Mesothelial cell of epicardium (in vitro differentiated cells): ENCODE results near the gene RPS25. TPM values are rescaled to one million over a fixed set of nuclear protein-coding genes. Genes with fewer than 3 reads are reported as not detected.
A peak's percentile ranks its signal among the peaks of the same experiment; 100 is the strongest.

Experiments
- DNase-seq, 2 experiments: peaks; one replicate each; pipeline ENCODE4 v3.0.0; 2021; ENCODE audit warnings: low spot score in 2 of 2; ENCODE audit not compliant: unreplicated experiment in 2 of 2
- H3K27ac Mint-ChIP-seq: 2 replicates; pipeline ENCODE4 v1.8.0; 2021; ENCODE audit warnings: mixed read lengths
- H3K27me3 Mint-ChIP-seq: 2 replicates; pipeline ENCODE4 v1.8.0; 2021; ENCODE audit warnings: low read depth, mixed read lengths
- H3K36me3 Mint-ChIP-seq: 2 replicates; pipeline ENCODE4 v1.8.0; 2021; ENCODE audit warnings: mixed read lengths
- H3K4me1 Mint-ChIP-seq: 2 replicates; pipeline ENCODE4 v1.8.0; 2021; ENCODE audit warnings: mixed read lengths
- H3K4me3 Mint-ChIP-seq: 2 replicates; pipeline ENCODE4 v1.8.0; 2021; ENCODE audit warnings: mild to moderate bottlenecking, moderate library complexity, mixed read lengths
- H3K9me3 Mint-ChIP-seq: 2 replicates; pipeline ENCODE4 v1.8.0; 2021; ENCODE audit warnings: mixed read lengths
- CTCF ChIP-seq: fragments of 200-600 bp; sonication (generic); IDR thresholded peaks from one replicate; pipeline ENCODE4 v1.5.0; 2021; ENCODE audit warnings: antibody characterized with exemption; ENCODE audit not compliant: unreplicated experiment
- total RNA-seq: library from RNA; stranded (reverse); gene quantifications from 3 replicates; pipeline ENCODE4 v1.2.1, GENCODE V29; 2021

Gene RPS25
- total RNA-seq, 1 donor from 2014 or later, result 1,201 TPM

- Mint-ChIP-seq H3K4me3 (no peak overlapping the region), H3K27me3 (no peaks in the 10 kb centered on the region), H3K4me1 (peaks cover 14% of the 10 kb centered on the region), H3K9me3 (no peaks in the 10 kb centered on the region), H3K27ac (no peak overlapping the region), H3K36me3 (peaks cover 3% of the 10 kb centered on the region)
- no peak for DNase-seq
- no peak for TF ChIP-seq CTCF
Observed at GRCh38 chr11:119031912-119032280, 13.8 kb upstream of the RPS25 start.

- peak within 1 kb of the TSS; percentile 25 for H3K27ac Mint-ChIP-seq
- peak; percentile 95 to 98 for DNase-seq
- peaks cover 14% of the 10 kb centered on the region for H3K4me1 Mint-ChIP-seq
- H3K9me3 Mint-ChIP-seq, result no peaks in the 10 kb centered on the region
- H3K36me3 Mint-ChIP-seq, result peaks cover 5% of the 10 kb centered on the region
- peak within 1 kb of the TSS; percentile 68 for H3K4me3 Mint-ChIP-seq
- H3K27me3 Mint-ChIP-seq, result no peaks in the 10 kb centered on the region
- TF ChIP-seq CTCF, result peak; percentile 75
Observed at GRCh38 chr11:119030329-119031047, 12.3 kb upstream of the RPS25 start, which contains the start of gene SLC37A4. SLC37A4 (minus strand) TSS chr11:119030877.

- H3K4me1 Mint-ChIP-seq, result peaks cover 14% of the 10 kb centered on the region
- peak overlapping the region; percentile 15 for H3K27ac Mint-ChIP-seq
- no peaks in the 10 kb centered on the region for H3K27me3 Mint-ChIP-seq
- no peak for TF ChIP-seq CTCF
- DNase-seq, result no peak
- peak overlapping the region; percentile 68 for H3K4me3 Mint-ChIP-seq
- no peaks in the 10 kb centered on the region for H3K9me3 Mint-ChIP-seq
- H3K36me3 Mint-ChIP-seq, result peaks cover 10% of the 10 kb centered on the region
Observed at GRCh38 chr11:119030029-119030328, 11.8 kb upstream of the RPS25 start.

- peaks cover 14% of the 10 kb centered on the region for H3K36me3 Mint-ChIP-seq
- peak overlapping the region; percentile 15 for H3K27ac Mint-ChIP-seq
- no peaks in the 10 kb centered on the region for H3K9me3 Mint-ChIP-seq
- H3K4me1 Mint-ChIP-seq, result peaks cover 14% of the 10 kb centered on the region
- no peak for DNase-seq
- TF ChIP-seq CTCF, result no peak
- no peaks in the 10 kb centered on the region for H3K27me3 Mint-ChIP-seq
- H3K4me3 Mint-ChIP-seq, result peak overlapping the region; percentile 68
Observed at GRCh38 chr11:119029340-119030028, 11.3 kb upstream of the RPS25 start.

GRCh38 chr11:119029069-119029339 lies 10.9 kb upstream of the RPS25 start:
- no peak for DNase-seq
- H3K9me3 Mint-ChIP-seq, result no peaks in the 10 kb centered on the region
- TF ChIP-seq CTCF, result no peak
- peak overlapping the region; percentile 15 for H3K27ac Mint-ChIP-seq
- H3K36me3 Mint-ChIP-seq, result peaks cover 14% of the 10 kb centered on the region
- no peaks in the 10 kb centered on the region for H3K27me3 Mint-ChIP-seq
- H3K4me1 Mint-ChIP-seq, result peaks cover 14% of the 10 kb centered on the region
- peak overlapping the region; percentile 68 for H3K4me3 Mint-ChIP-seq
